Endodermal cell (in vitro differentiated cells): ENCODE data around the gene PRKRA. TPM values are rescaled to one million over a fixed set of nuclear protein-coding genes. Genes with fewer than 3 reads are reported as not detected.

Source experiments
- DNase-seq: peaks from one replicate; pipeline ENCODE4 v3.0.0-alpha.2; 2017
- H3K27ac ChIP-seq: 2 replicates; pipeline ENCODE4 v1.5.1; 2013; ENCODE audit warnings: mild to moderate bottlenecking, low read depth, low read length, moderate library complexity
- H3K27me3 ChIP-seq: 2 replicates; pipeline ENCODE4 v1.6.1; 2013; ENCODE audit warnings: mild to moderate bottlenecking, low read length, moderate library complexity; ENCODE audit not compliant: insufficient read depth, control insufficient read depth, poor library complexity, severe bottlenecking
- H3K36me3 ChIP-seq: 2 replicates; pipeline ENCODE4 v1.7.0; 2013; ENCODE audit warnings: mild to moderate bottlenecking, low read length, moderate library complexity; ENCODE audit not compliant: control insufficient read depth, insufficient read depth
- H3K4me1 ChIP-seq: one replicate; pipeline ENCODE4 v1.7.0; 2013; ENCODE audit warnings: low read length; ENCODE audit not compliant: control insufficient read depth, insufficient read depth
- H3K4me3 ChIP-seq: 2 replicates; pipeline ENCODE4 v1.5.1; 2013; ENCODE audit warnings: mild to moderate bottlenecking, low read length, moderate library complexity
- H3K9ac ChIP-seq: 2 replicates; pipeline ENCODE4 v1.6.1; 2013; ENCODE audit warnings: mild to moderate bottlenecking, low read length, moderate library complexity; ENCODE audit not compliant: poor library complexity, severe bottlenecking; ENCODE audit errors: extremely low read depth
- H3K9me3 ChIP-seq: 2 replicates; pipeline ENCODE4 v1.6.1; 2013; ENCODE audit warnings: mild to moderate bottlenecking, low read length, moderate library complexity; ENCODE audit not compliant: control insufficient read depth
- H3K27ac Mint-ChIP-seq: 2 replicates; pipeline ENCODE4 v1.8.0; 2020; ENCODE audit warnings: mixed read lengths
- H3K27me3 Mint-ChIP-seq: 2 replicates; pipeline ENCODE4 v1.8.0; 2021; ENCODE audit warnings: mild to moderate bottlenecking, mixed read lengths; ENCODE audit not compliant: insufficient read depth
- H3K36me3 Mint-ChIP-seq: 2 replicates; pipeline ENCODE4 v1.8.0; 2020; ENCODE audit warnings: low read depth, mixed read lengths
- H3K4me1 Mint-ChIP-seq: 2 replicates; pipeline ENCODE4 v1.8.0; 2020; ENCODE audit warnings: mixed read lengths
- H3K4me3 Mint-ChIP-seq: 2 replicates; pipeline ENCODE4 v1.8.0; 2020; ENCODE audit warnings: mild to moderate bottlenecking, moderate library complexity, mixed read lengths
- H3K9me3 Mint-ChIP-seq: 2 replicates; pipeline ENCODE4 v1.8.0; 2020; ENCODE audit warnings: mild to moderate bottlenecking, mixed read lengths
- WGBS, 2 experiments: methylation state at CpG; one replicate each; pipeline versions ENCODE4 v1.1.5 to v1.1.7; 2013; ENCODE audit warnings: missing lambda C conversion rate in 2 of 2, mixed read lengths in 1 of 2; ENCODE audit not compliant: insufficient coverage in 1 of 2, insufficient read length in 1 of 2; 5-methylcytosine and 5-hydroxymethylcytosine counted together
- total RNA-seq, 2 donors: library from RNA; stranded (reverse); fragmentation: NEBNext Ultra II Directional in 1 of 2; extraction: Animal tissue kit (Norgen Biotek cat#: 25700) in 1 of 2; gene quantifications; 2 replicates in 1 of 2; 3 replicates in 1 of 2; pipeline ENCODE4 v1.2.1, GENCODE V29; 2021
- TF ChIP-seq, protein P1 (sequence below): fragments of 200-600 bp; sonication (generic); conservative IDR thresholded peaks from 2 replicates; pipeline ENCODE4 v1.5.0; 2021; ENCODE audit warnings: antibody characterized with exemption, mild to moderate bottlenecking

Gene PRKRA
- total RNA-seq, 2 donors from 2014 or later: 66.4 to 74.4 TPM

DNA sequence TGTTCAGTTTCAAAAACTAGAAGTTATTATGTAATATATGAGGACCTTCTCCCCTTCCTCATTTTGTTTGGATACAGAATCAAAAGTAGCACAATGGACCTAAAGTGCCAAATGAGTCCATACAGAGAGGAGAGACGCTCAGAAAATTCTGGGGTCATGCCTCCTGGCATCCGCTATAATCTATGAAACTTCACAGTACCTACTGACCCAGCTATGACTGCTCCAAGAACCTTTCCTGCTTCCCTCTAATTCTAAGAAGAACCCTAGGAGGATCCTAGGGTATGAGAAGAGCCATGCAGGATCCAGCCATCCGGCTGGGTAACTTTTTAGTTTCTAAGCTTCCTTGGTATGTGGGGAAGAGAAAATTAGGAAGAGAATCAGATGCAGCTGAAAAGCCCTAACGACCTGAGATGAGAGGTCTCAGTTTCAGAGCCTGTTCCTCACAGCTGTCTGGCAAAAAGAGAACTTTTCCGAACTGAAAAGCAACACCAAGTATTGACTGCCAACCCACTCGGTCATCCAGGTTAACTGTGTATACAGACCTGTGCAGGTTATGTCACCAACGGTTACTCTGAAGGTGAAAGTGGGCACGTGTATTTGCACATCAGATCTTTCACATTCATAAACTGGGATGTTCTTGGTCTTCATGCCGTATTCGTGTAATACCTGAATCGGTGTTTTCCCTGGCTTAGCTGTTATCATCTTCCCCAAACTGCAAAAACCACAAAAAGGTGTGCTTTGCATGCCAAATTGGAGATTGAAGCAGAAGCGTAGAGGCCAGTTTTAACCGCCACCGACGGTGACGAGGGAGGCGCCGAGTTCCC is 1.1 kb downstream of the PRKRA start:
- H3K36me3 Mint-ChIP-seq: peaks cover 37% of the 10 kb centered on the region
- Histone ChIP-seq H3K9me3 (no peaks in the 10 kb centered on the region), H3K9ac (peak overlapping the region; percentile 97), H3K36me3 (peaks cover 35% of the 10 kb centered on the region), H3K4me1 (no peaks in the 10 kb centered on the region), H3K27ac (peak overlapping the region; percentile 99), H3K4me3 (peak overlapping the region; percentile 92), H3K27me3 (no peaks in the 10 kb centered on the region)
- no peak for DNase-seq
- WGBS, 2 experiments: 15 to 25% methylated on average over 17 to 18 of the region's 18 CpGs
- peak overlapping the region; percentile 92 for H3K27ac Mint-ChIP-seq
- no peaks in the 10 kb centered on the region for H3K27me3 Mint-ChIP-seq
- peak overlapping the region; percentile 79 for H3K4me3 Mint-ChIP-seq
- TF ChIP-seq, protein P1, sequence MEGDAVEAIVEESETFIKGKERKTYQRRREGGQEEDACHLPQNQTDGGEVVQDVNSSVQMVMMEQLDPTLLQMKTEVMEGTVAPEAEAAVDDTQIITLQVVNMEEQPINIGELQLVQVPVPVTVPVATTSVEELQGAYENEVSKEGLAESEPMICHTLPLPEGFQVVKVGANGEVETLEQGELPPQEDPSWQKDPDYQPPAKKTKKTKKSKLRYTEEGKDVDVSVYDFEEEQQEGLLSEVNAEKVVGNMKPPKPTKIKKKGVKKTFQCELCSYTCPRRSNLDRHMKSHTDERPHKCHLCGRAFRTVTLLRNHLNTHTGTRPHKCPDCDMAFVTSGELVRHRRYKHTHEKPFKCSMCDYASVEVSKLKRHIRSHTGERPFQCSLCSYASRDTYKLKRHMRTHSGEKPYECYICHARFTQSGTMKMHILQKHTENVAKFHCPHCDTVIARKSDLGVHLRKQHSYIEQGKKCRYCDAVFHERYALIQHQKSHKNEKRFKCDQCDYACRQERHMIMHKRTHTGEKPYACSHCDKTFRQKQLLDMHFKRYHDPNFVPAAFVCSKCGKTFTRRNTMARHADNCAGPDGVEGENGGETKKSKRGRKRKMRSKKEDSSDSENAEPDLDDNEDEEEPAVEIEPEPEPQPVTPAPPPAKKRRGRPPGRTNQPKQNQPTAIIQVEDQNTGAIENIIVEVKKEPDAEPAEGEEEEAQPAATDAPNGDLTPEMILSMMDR: no peak
- peaks cover 19% of the 10 kb centered on the region for H3K4me1 Mint-ChIP-seq
- H3K9me3 Mint-ChIP-seq: no peaks in the 10 kb centered on the region

DNA sequence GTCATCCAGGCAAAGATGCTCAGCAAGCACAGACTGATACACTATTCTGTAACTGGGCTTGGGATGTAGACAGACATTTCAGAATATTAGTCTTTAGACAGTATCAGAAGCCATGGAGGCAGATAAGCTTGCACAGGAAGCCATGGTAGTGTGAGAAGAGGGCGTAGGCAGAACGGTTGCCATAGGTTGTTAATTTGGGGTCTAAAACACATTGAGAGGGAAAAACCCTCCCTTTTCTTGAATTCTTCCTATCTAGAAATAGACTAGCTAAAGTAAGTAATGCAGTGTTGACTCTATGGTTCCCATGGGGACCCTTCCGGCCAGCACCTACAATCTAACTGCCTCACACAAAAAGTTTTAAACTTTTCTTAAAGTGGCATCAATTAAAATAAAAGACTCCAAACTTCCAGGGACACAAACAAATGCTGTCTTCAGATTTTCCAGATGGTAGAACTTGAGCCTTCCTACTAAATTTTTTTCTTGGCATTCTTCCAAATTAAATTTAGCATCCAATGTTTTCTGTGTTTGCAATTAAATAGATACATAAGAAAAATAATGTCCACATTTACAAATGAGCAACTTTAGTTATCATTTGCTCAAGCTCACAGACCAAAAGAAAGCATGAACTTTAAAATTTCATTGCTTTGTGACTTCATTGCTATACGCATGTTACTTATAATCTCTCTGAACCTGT is 1.9 kb downstream of the PRKRA start:
- no peak overlapping the region for H3K27ac ChIP-seq
- H3K27me3 ChIP-seq: no peaks in the 10 kb centered on the region
- H3K4me1 Mint-ChIP-seq: peaks cover 19% of the 10 kb centered on the region
- H3K27ac Mint-ChIP-seq: no peak overlapping the region
- WGBS, 2 experiments: 87 to 100% methylated on average over 2 to 4 of the region's 4 CpGs
- H3K4me3 Mint-ChIP-seq: peak overlapping the region; percentile 79
- peak overlapping the region; percentile 92 for H3K4me3 ChIP-seq
- peaks cover 44% of the 10 kb centered on the region for H3K36me3 Mint-ChIP-seq
- H3K36me3 ChIP-seq: peaks cover 43% of the 10 kb centered on the region
- TF ChIP-seq, protein P1: no peak
- no peaks in the 10 kb centered on the region for H3K9me3 Mint-ChIP-seq
- H3K9ac ChIP-seq: peak overlapping the region; percentile 23
- DNase-seq: no peak
- H3K27me3 Mint-ChIP-seq: no peaks in the 10 kb centered on the region
- no peaks in the 10 kb centered on the region for H3K4me1 ChIP-seq
- no peaks in the 10 kb centered on the region for H3K9me3 ChIP-seq

DNA sequence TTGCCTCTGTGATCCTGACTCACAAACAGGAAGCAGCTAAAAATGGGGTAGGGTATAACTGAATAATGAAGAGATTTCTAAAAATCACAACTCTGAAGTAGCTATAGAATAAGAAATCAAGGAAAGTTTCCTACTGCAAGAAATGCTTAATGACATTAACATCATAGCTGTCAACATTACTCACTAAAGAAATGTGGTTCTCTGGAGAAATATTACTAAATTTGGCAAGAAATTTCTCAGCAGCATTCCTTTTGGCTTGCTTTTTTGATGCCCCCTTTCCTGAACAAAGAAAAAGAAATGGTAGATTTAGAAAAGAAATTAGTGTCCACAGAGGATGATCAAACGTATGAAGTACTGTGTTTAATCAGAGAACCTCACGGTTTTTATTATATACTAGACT is 9.5 kb downstream of the PRKRA start:
- Mint-ChIP-seq H3K36me3 (peaks cover 75% of the 10 kb centered on the region), H3K4me1 (no peaks in the 10 kb centered on the region), H3K9me3 (no peaks in the 10 kb centered on the region), H3K4me3 (no peak overlapping the region), H3K27me3 (no peaks in the 10 kb centered on the region), H3K27ac (no peak overlapping the region)
- peaks cover 96% of the 10 kb centered on the region for H3K36me3 ChIP-seq
- DNase-seq: no peak
- H3K4me1 ChIP-seq: no peaks in the 10 kb centered on the region
- no peak overlapping the region for H3K4me3 ChIP-seq
- H3K27me3 ChIP-seq: no peaks in the 10 kb centered on the region
- H3K27ac ChIP-seq: no peak overlapping the region
- H3K9me3 ChIP-seq: no peaks in the 10 kb centered on the region
- TF ChIP-seq, protein P1: no peak
- WGBS, 2 experiments: 97 to 100% methylated on average over 2 of the region's 2 CpGs
- no peak overlapping the region for H3K9ac ChIP-seq
